BE2C (cell line): ENCODE results near the gene PPP5C.
A peak's percentile ranks its signal among the peaks of the same experiment; 100 is the strongest.

Experiments
- DNase-seq: peaks from one replicate; pipeline ENCODE4 v3.0.0-alpha.2; 2020
- H3K27me3 ChIP-seq: fragments of 250-450 bp; sonication (Bioruptor Pico); 2 replicates; pipeline ENCODE4 v1.5.1; 2020; ENCODE audit warnings: mild to moderate bottlenecking
- H3K36me3 ChIP-seq: fragments of 250-450 bp; sonication (Bioruptor Pico); 2 replicates; pipeline ENCODE4 v1.5.1; 2020; ENCODE audit warnings: mild to moderate bottlenecking
- H3K4me1 ChIP-seq: fragments of 250-450 bp; sonication (Bioruptor Pico); 2 replicates; pipeline ENCODE4 v1.5.1; 2020
- H3K4me3 ChIP-seq: 2 replicates; pipeline ENCODE4 v1.5.1; 2011; ENCODE audit warnings: low read depth, low read length
- H3K9me3 ChIP-seq: fragments of 250-450 bp; sonication (Bioruptor Pico); 2 replicates; pipeline ENCODE4 v1.5.1; 2020
- CTCF ChIP-seq: IDR thresholded peaks from 2 replicates; pipeline ENCODE4 v1.5.1; 2012; ENCODE audit warnings: mild to moderate bottlenecking, low read depth, low read length

PPP5C gene

GRCh38 chr19:46402725-46403124 lies 55.8 kb downstream of the PPP5C start:
- H3K9me3 ChIP-seq, result no peaks in the 10 kb centered on the region
- H3K4me1 ChIP-seq, result no peaks in the 10 kb centered on the region
- no peak for DNase-seq
- no peaks in the 10 kb centered on the region; the same call in 1 of the 2 replicates for H3K27me3 ChIP-seq
- H3K36me3 ChIP-seq, result no peaks in the 10 kb centered on the region
- H3K4me3 ChIP-seq, result no peak overlapping the region
- no peak for TF ChIP-seq CTCF

- no peaks in the 10 kb centered on the region for H3K36me3 ChIP-seq
- no peaks in the 10 kb centered on the region for H3K27me3 ChIP-seq
- H3K4me3 ChIP-seq, result peak overlapping the region; percentile 42
- no peak for DNase-seq
- no peaks in the 10 kb centered on the region for H3K4me1 ChIP-seq
- peak; percentile 42 for TF ChIP-seq CTCF
- H3K9me3 ChIP-seq, result no peaks in the 10 kb centered on the region
Observed at GRCh38 chr19:46404055-46404752, 57.3 kb downstream of the PPP5C start.

GRCh38 chr19:46404753-46405468 lies 58.0 kb downstream of the PPP5C start:
- Histone ChIP-seq H3K4me1 (no peaks in the 10 kb centered on the region), H3K9me3 (no peaks in the 10 kb centered on the region), H3K4me3 (no peak overlapping the region), H3K27me3 (no peaks in the 10 kb centered on the region), H3K36me3 (no peaks in the 10 kb centered on the region)
- no peak for DNase-seq
- no peak for TF ChIP-seq CTCF

- no peak overlapping the region for H3K4me3 ChIP-seq
- H3K36me3 ChIP-seq, result no peaks in the 10 kb centered on the region
- no peaks in the 10 kb centered on the region for H3K4me1 ChIP-seq
- no peaks in the 10 kb centered on the region for H3K27me3 ChIP-seq
- TF ChIP-seq CTCF, result no peak
- H3K9me3 ChIP-seq, result no peaks in the 10 kb centered on the region
- no peak for DNase-seq
Observed at GRCh38 chr19:46406976-46407375, 60.1 kb downstream of the PPP5C start.

GRCh38 chr19:46407856-46408663 lies 61.2 kb downstream of the PPP5C start:
- Histone ChIP-seq H3K36me3 (no peaks in the 10 kb centered on the region), H3K27me3 (no peaks in the 10 kb centered on the region)

More at GRCh38 chr19:46407856-46408663, 61.2 kb downstream of the PPP5C start:
- TF ChIP-seq CTCF, result no peak
- Histone ChIP-seq H3K4me3 (no peak overlapping the region), H3K4me1 (no peaks in the 10 kb centered on the region), H3K9me3 (no peaks in the 10 kb centered on the region)
- DNase-seq, result no peak
